HepG2 (cell line): ENCODE results near the gene GCM1. TPM values are rescaled to one million over a fixed set of nuclear protein-coding genes. Genes with fewer than 3 reads are reported as not detected.
A peak's percentile ranks its signal among the peaks of the same experiment; 100 is the strongest.

Source experiments
- ARID2 ChIP-seq: sonication (generic); formaldehyde crosslinking; IDR thresholded peaks from 2 replicates; pipeline ENCODE4 v1.8.1; 2022; ENCODE audit warnings: mild to moderate bottlenecking, missing genetic modification reagents, borderline replicate concordance
- ARID5B ChIP-seq: IDR thresholded peaks from 2 replicates; pipeline ENCODE4 v1.4.0; 2020; ENCODE audit warnings: mild to moderate bottlenecking, missing genetic modification reagents
- CREB3 ChIP-seq: sonication (generic); formaldehyde crosslinking; IDR thresholded peaks from 2 replicates; pipeline ENCODE4 v1.5.0; 2020; ENCODE audit warnings: missing genetic modification reagents
- ELF3 ChIP-seq: IDR thresholded peaks from 2 replicates; pipeline ENCODE4 v1.6.1; 2016; ENCODE audit warnings: missing genetic modification reagents, missing compliant biosample characterization
- HNRNPH1 ChIP-seq: fragments of 200-400 bp; formaldehyde crosslinking; optimal IDR thresholded peaks from 2 replicates; pipeline ENCODE3; 2017; ENCODE audit warnings: mild to moderate bottlenecking, low read depth, low read length
- IRF9 ChIP-seq: sonication (generic); formaldehyde crosslinking; IDR thresholded peaks from 2 replicates; pipeline ENCODE4 v1.8.0; 2022; ENCODE audit warnings: missing genetic modification reagents, mild to moderate bottlenecking, borderline replicate concordance
- KDM1A ChIP-seq: IDR thresholded peaks from 2 replicates; pipeline ENCODE4 v1.6.1; 2016; ENCODE audit warnings: missing compliant biosample characterization
- MEIS1 ChIP-seq: sonication (generic); formaldehyde crosslinking; IDR thresholded peaks from 2 replicates; pipeline ENCODE4 v1.9.0; 2021; ENCODE audit warnings: mild to moderate bottlenecking, missing genetic modification reagents, moderate library complexity, borderline replicate concordance
- NFIC ChIP-seq: IDR thresholded peaks from 2 replicates; pipeline ENCODE4 v1.6.1; 2012; ENCODE audit warnings: mild to moderate bottlenecking, low read length, inconsistent platforms
- ZNF235 ChIP-seq: sonication (generic); formaldehyde crosslinking; IDR thresholded peaks from 2 replicates; pipeline ENCODE4 v1.8.1; 2023; ENCODE audit warnings: mild to moderate bottlenecking, missing genetic modification reagents, borderline replicate concordance
- ZNF547 ChIP-seq: sonication (generic); formaldehyde crosslinking; IDR thresholded peaks from 2 replicates; pipeline ENCODE4 v1.5.1; 2020; ENCODE audit warnings: mild to moderate bottlenecking, missing genetic modification reagents
- ZNF576 ChIP-seq: sonication (generic); formaldehyde crosslinking; IDR thresholded peaks from 2 replicates; pipeline ENCODE4 v1.4.0; 2020; ENCODE audit warnings: mild to moderate bottlenecking, missing genetic modification reagents
- polyA plus RNA-seq, 8 experiments: library from polyadenylated mRNA; depleted of rRNA in 3 of 8; stranded (reverse) in 7 of 8; unstranded in 1 of 8; fragments of >200 nt; fragmentation: Illumina TruSeq in 4 of 8; extraction: Trizol in 4 of 8; gene quantifications; 2 replicates each; pipeline versions ENCODE4 v1.2.1 to v1.2.3, GENCODE V29; 2011 to 2016; ENCODE audit warnings: low read depth in 4 of 8, missing spikeins in 1 of 8, mixed read lengths in 1 of 8; ENCODE audit not compliant: insufficient read depth in 1 of 8
- total RNA-seq, 5 experiments: library from RNA; depleted of rRNA; stranded (reverse); fragments of >200 nt; fragmentation: Illumina TruSeq; extraction: Trizol; gene quantifications; 2 replicates each; pipeline ENCODE4 v1.2.3, GENCODE V29; 2016; ENCODE audit warnings: low read depth in 1 of 5
- TF ChIP-seq, protein P1 (sequence below), 2 experiments: fragments of 450-650 bp in 1 of 2; sonication (generic) in 1 of 2; formaldehyde crosslinking in 1 of 2; IDR thresholded peaks; 2 replicates each; pipeline versions ENCODE4 v1.6.1 to v1.8.0; 2016 to 2022; ENCODE audit warnings: antibody characterized with exemption in 1 of 2, mild to moderate bottlenecking in 1 of 2, missing genetic modification reagents in 1 of 2

The GCM1 gene
- total and polyA plus RNA-seq, 2 of the 13 experiments (the other 11 are each of a cell fraction or from before 2014, with no cell fraction given), result 0.04 to 0.13 TPM

GRCh38 chr6:53112404-53112803, 36.2 kb downstream of the GCM1 start (continued):
- no peak for TF ChIP-seq NFIC
- TF ChIP-seq ZNF235 (CRISPR knock-in tag), result no peak
- TF ChIP-seq ZNF576 (CRISPR knock-in tag), result no peak
- no peak for TF ChIP-seq CREB3
- TF ChIP-seq ELF3, result 0 out of 2 replicates have a peak, but pooled peaks have one; percentile 37
- TF ChIP-seq KDM1A (CRISPR knock-in tag), result no peak
- TF ChIP-seq IRF9 (CRISPR knock-in tag), result no peak
- TF ChIP-seq, protein P1, sequence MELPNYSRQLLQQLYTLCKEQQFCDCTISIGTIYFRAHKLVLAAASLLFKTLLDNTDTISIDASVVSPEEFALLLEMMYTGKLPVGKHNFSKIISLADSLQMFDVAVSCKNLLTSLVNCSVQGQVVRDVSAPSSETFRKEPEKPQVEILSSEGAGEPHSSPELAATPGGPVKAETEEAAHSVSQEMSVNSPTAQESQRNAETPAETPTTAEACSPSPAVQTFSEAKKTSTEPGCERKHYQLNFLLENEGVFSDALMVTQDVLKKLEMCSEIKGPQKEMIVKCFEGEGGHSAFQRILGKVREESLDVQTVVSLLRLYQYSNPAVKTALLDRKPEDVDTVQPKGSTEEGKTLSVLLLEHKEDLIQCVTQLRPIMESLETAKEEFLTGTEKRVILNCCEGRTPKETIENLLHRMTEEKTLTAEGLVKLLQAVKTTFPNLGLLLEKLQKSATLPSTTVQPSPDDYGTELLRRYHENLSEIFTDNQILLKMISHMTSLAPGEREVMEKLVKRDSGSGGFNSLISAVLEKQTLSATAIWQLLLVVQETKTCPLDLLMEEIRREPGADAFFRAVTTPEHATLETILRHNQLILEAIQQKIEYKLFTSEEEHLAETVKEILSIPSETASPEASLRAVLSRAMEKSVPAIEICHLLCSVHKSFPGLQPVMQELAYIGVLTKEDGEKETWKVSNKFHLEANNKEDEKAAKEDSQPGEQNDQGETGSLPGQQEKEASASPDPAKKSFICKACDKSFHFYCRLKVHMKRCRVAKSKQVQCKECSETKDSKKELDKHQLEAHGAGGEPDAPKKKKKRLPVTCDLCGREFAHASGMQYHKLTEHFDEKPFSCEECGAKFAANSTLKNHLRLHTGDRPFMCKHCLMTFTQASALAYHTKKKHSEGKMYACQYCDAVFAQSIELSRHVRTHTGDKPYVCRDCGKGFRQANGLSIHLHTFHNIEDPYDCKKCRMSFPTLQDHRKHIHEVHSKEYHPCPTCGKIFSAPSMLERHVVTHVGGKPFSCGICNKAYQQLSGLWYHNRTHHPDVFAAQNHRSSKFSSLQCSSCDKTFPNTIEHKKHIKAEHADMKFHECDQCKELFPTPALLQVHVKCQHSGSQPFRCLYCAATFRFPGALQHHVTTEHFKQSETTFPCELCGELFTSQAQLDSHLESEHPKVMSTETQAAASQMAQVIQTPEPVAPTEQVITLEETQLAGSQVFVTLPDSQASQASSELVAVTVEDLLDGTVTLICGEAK (IDR thresholded peaks at IDR 0.05), result no peak
- TF ChIP-seq, protein P1 (CRISPR knock-in tag; IDR thresholded peaks at IDR 0.05), result no peak
- TF ChIP-seq ARID5B, result peak; percentile 69; the same call in 1 of the 2 replicates
- TF ChIP-seq ZNF547 (CRISPR knock-in tag), result no peak
- TF ChIP-seq ARID2 (CRISPR knock-in tag), result no peak
- no peak for TF ChIP-seq MEIS1 (CRISPR knock-in tag)
- no peak for TF ChIP-seq HNRNPH1
